GM06990 (cell line): ENCODE results near the gene TGFBR3.

Experiments used
- DNase-seq: peaks from one replicate; pipeline ENCODE4 v3.0.0-alpha.2; 2011; ENCODE audit not compliant: insufficient read length; ENCODE audit errors: extremely low read depth
- H3K27me3 ChIP-seq: replicated peaks from 2 replicates; pipeline ENCODE4 v1.6.0; 2011; ENCODE audit warnings: low read length; ENCODE audit not compliant: control insufficient read depth, insufficient read depth
- H3K36me3 ChIP-seq: 2 replicates; pipeline ENCODE4 v1.5.1; 2011; ENCODE audit warnings: low read length; ENCODE audit not compliant: control insufficient read depth, insufficient read depth
- H3K4me3 ChIP-seq: replicated peaks from 2 replicates; pipeline ENCODE4 v1.5.1; 2011; ENCODE audit warnings: low read depth, mild to moderate bottlenecking, control low read depth, low read length
- CTCF ChIP-seq: IDR thresholded peaks from 2 replicates; pipeline ENCODE4 v1.5.1; 2011; ENCODE audit warnings: low read length, control low read depth, mild to moderate bottlenecking, inconsistent platforms; ENCODE audit not compliant: insufficient read depth, poor library complexity, severe bottlenecking

The TGFBR3 gene

GRCh38 chr1:91744953-91745639, 140.9 kb downstream of the TGFBR3 start:
- no peaks in the 10 kb centered on the region for H3K36me3 ChIP-seq
- DNase-seq, result no peak
- TF ChIP-seq CTCF, result no peak

GRCh38 chr1:91742848-91743292, 143.1 kb downstream of the TGFBR3 start:
- TF ChIP-seq CTCF, result no peak
- H3K36me3 ChIP-seq, result 0 out of 2 replicates have a peak, but pooled peaks cover 2% of the 10 kb centered on the region
- no peak overlapping the region for H3K4me3 ChIP-seq
- no peaks in the 10 kb centered on the region for H3K27me3 ChIP-seq
- no peak for DNase-seq

More at GRCh38 chr1:91744953-91745639, 140.9 kb downstream of the TGFBR3 start:
- Histone ChIP-seq H3K27me3 (no peaks in the 10 kb centered on the region), H3K4me3 (no peak overlapping the region)

- Histone ChIP-seq H3K36me3 (peaks cover 2% of the 10 kb centered on the region; the same call in 1 of the 2 replicates), H3K27me3 (no peaks in the 10 kb centered on the region), H3K4me3 (no peak overlapping the region)
- no peak for TF ChIP-seq CTCF
- DNase-seq, result no peak
Observed at GRCh38 chr1:91741906-91742305, 144.0 kb downstream of the TGFBR3 start.

GRCh38 chr1:91741301-91741700, 144.7 kb downstream of the TGFBR3 start:
- Histone ChIP-seq H3K36me3 (peaks cover 2% of the 10 kb centered on the region; the same call in 1 of the 2 replicates), H3K4me3 (no peak overlapping the region), H3K27me3 (no peaks in the 10 kb centered on the region)
- TF ChIP-seq CTCF, result no peak
- no peak for DNase-seq

- no peak for DNase-seq
- Histone ChIP-seq H3K36me3 (peaks cover 2% of the 10 kb centered on the region; the same call in 1 of the 2 replicates), H3K4me3 (no peak overlapping the region), H3K27me3 (no peaks in the 10 kb centered on the region)
- no peak for TF ChIP-seq CTCF
Observed at GRCh38 chr1:91737650-91738049, 148.3 kb downstream of the TGFBR3 start.
